C4-2B (cell line): Measurements from ENCODE around the gene FNDC3B.

Source experiments
- CTCF ChIP-seq: fragments of 450-650 bp; conservative IDR thresholded peaks from 2 replicates; pipeline ENCODE4 v1.5.1; 2017; ENCODE audit warnings: mild to moderate bottlenecking
- ZFX ChIP-seq: fragments of 450-650 bp; IDR thresholded peaks from 2 replicates; pipeline ENCODE4 v1.6.1; 2017

- TF ChIP-seq CTCF: no peak
- TF ChIP-seq ZFX: no peak
Measured at GRCh38 chr3:172057059-172057458, 17.7 kb downstream of the FNDC3B start.
